Activated CD8-positive, alpha-beta T cell treated with anti-CD3 and anti-CD28 coated beads, Interleukin-2, amount 10 ng/mL, durations not matched to agents 7 days and 5 days (primary cell): ENCODE results near the gene SIGLEC9. TPM values are rescaled to one million over a fixed set of nuclear protein-coding genes. Genes with fewer than 3 reads are reported as not detected.
"Not testable (repeated sequence)": the region's sequence is repeated elsewhere in the genome, so short reads cannot be mapped to it uniquely, and the experiment has no call there.

Experiments used
- ATAC-seq: fragments of 150-1000 bp; cut with Tn5 transposase; one replicate; pipeline ENCODE4 v1.10.0; 2021; ENCODE audit warnings: moderate library complexity
- CTCF ChIA-PET: fragments of 350-600 bp; sonication (Branson Sonifier 250); formaldehyde crosslinking; loops from one replicate; lab custom pipeline; 2021; ENCODE audit warnings: antibody characterized with exemption; lab: Charles Lee
- POLR2A ChIA-PET: fragments of 350-600 bp; sonication (Branson Sonifier 250); formaldehyde crosslinking; loops from one replicate; lab custom pipeline; 2021; ENCODE audit warnings: antibody characterized with exemption; lab: Charles Lee
- DNase-seq: peaks from one replicate; pipeline ENCODE4 v3.0.0-alpha.2; 2020
- H3K27ac Mint-ChIP-seq: one replicate; pipeline ENCODE4 v1.8.0; 2021; ENCODE audit warnings: mild to moderate bottlenecking, mixed read lengths
- H3K27me3 Mint-ChIP-seq: one replicate; pipeline ENCODE4 v1.8.0; 2021; ENCODE audit warnings: low read depth, mixed read lengths
- H3K36me3 Mint-ChIP-seq: one replicate; pipeline ENCODE4 v1.8.0; 2021; ENCODE audit warnings: low read depth, mixed read lengths
- H3K4me1 Mint-ChIP-seq: one replicate; pipeline ENCODE4 v1.8.0; 2021; ENCODE audit warnings: low read depth, mixed read lengths
- H3K4me3 Mint-ChIP-seq: one replicate; pipeline ENCODE4 v1.8.0; 2021; ENCODE audit warnings: mild to moderate bottlenecking, mixed read lengths
- H3K9me3 Mint-ChIP-seq: one replicate; pipeline ENCODE4 v1.8.0; 2022; ENCODE audit warnings: mixed read lengths; ENCODE audit not compliant: insufficient read depth
- total RNA-seq, 2 experiments: library from RNA; stranded (reverse); gene quantifications; one replicate each; pipeline ENCODE4 v1.2.3, GENCODE V29; 2021

The SIGLEC9 gene
- total RNA-seq, 2 experiments from 2014 or later: 0.58 to 0.60 TPM

DNA sequence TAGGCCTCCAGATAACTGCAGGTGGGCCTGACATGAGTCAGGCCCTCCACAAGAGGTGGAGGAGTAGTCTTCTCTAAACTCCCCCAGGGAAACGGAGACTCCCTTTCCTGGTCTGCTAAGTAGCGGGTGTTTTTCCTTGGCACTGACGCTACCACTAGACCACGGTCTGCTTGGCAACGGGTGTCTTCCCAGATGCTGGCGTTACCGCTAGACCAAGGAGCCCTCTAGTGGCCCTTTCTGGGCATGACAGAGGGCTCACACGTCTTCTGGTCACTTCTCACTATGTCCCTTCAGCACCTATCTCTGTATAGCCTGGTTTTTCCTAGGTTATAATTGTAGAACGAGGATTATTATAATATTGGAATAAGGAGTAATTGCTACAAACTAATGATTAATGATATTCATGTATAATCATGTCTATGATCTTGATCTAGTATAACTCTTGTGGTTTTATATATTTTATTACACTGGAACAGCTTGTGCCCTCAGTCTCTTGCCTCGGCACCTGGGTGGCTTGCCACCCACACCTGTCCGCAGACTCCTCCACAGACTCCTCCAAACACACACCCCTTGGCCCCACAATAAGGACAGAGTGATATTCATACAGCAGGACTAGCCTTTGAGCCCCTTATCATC is 44.7 kb downstream of the SIGLEC9 start:
- H3K4me3 Mint-ChIP-seq, POLR2A ChIA-PET: not testable (repeated sequence)

DNA sequence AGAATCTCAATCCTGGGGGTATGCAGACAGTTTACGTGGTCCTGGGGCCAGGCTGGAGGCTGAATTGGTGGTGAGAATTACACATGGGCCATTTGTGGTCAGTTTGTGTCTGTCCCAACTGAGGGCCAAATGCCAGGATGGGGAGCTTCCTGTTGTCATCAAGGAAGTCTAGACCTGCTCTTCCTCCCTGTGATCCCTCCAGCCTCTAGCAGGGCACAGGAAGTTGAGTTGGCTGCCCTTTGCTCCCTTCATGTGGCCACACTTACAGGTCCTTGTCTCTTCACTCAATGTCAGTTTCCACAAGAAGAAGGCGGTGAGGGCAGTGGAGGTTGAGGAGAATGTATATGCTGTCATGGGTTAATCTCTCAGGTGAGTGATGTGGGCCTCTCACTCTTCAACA is 47.5 kb downstream of the SIGLEC9 start:
- CTCF ChIA-PET: no interaction called here
- ATAC-seq: no peak
- Mint-ChIP-seq H3K27ac (no peak overlapping the region), H3K4me3 (no peak overlapping the region), H3K4me1 (peaks cover 32% of the 10 kb centered on the region), H3K9me3 (no peaks in the 10 kb centered on the region), H3K36me3 (peaks cover 2% of the 10 kb centered on the region), H3K27me3 (peaks cover 18% of the 10 kb centered on the region)
- DNase-seq: no peak
- POLR2A ChIA-PET: no interaction called here

More for the DNA sequence above, 44.7 kb downstream of the SIGLEC9 start:
- H3K36me3 Mint-ChIP-seq, ATAC-seq, H3K9me3 Mint-ChIP-seq, H3K27ac Mint-ChIP-seq: not testable (repeated sequence)
- CTCF ChIA-PET: interaction anchor here (1.7 to 1.9 kb wide), 3 partner anchors 11 to 90 kb away, joined by 9 to 16 read pairs (median 10); no protein-coding TSS in a partner anchor
- peaks cover 46% of the 10 kb centered on the region for H3K4me1 Mint-ChIP-seq
- peaks cover 19% of the 10 kb centered on the region for H3K27me3 Mint-ChIP-seq
- peak; percentile 71 for DNase-seq

DNA sequence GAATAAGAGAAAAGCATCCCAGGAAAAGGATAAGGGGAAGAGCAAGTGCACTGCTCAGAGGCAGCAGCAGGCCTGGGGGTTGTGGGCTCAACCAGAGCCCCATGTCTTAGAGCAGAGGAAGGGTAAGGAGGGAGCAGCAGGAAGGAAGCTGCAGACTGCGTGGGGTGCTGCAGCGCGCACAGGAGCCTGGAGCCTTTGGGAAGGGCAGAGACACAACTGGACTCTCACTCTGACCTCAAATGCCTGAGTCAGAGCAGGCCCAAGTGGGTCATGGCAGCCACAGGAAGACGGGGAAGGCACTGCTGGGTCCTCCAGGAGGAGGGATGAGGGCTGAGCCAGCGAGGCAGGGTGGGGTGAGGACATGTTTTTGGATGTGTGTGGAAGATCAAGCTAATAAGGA is 49.0 kb downstream of the SIGLEC9 start:
- Mint-ChIP-seq H3K27ac (no peak overlapping the region), H3K36me3 (peaks cover 2% of the 10 kb centered on the region), H3K4me3 (no peak overlapping the region), H3K9me3 (no peaks in the 10 kb centered on the region), H3K4me1 (peaks cover 17% of the 10 kb centered on the region), H3K27me3 (peaks cover 30% of the 10 kb centered on the region)
- ChIA-PET CTCF (interaction anchor here (1.8 kb wide), 1 partner anchor 15 kb away, joined by 5 read pairs; no protein-coding TSS in a partner anchor), POLR2A (no interaction called here)
- DNase-seq (no peak), ATAC-seq (no peak)

DNA sequence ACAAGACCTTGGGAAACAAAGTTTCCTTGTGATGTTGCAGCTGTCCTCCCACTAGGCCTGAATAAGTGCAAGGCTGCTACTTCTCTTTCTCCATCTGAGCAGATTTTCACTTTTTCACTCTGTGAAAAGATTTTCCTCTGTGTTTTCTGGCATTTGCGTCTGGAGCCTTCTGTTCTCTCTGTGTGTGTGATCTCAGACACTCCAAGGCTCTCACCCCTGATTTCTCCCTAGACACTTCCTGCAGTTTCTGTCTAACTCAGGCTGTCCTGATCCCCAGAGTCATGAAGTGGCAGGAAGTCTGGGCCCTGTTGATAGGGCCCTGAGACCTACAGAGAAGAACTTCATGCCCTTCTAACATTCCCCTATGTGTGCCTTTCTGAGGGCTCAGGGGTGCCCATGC is 54.5 kb downstream of the SIGLEC9 start:
- Mint-ChIP-seq H3K36me3 (no peaks in the 10 kb centered on the region), H3K27me3 (peaks cover 23% of the 10 kb centered on the region), H3K4me1 (peaks cover 11% of the 10 kb centered on the region), H3K4me3 (no peak overlapping the region), H3K9me3 (no peaks in the 10 kb centered on the region), H3K27ac (peak overlapping the region; percentile 37)
- ChIA-PET CTCF (interaction anchor here (1.1 kb wide), 1 partner anchor 11 kb away, joined by 4 read pairs; no protein-coding TSS in a partner anchor), POLR2A (no interaction called here)
- DNase-seq (no peak), ATAC-seq (no peak)

Other genes starting within 250 kb of the SIGLEC9 start
- gene KLK4, start 213.5 kb upstream of the SIGLEC9 start, total RNA-seq: not detected
- gene KLK5, start 171.9 kb upstream of the SIGLEC9 start, total RNA-seq: not detected
- not detected for gene KLK6, start 155.3 kb upstream of the SIGLEC9 start, total RNA-seq
- gene KLK7, start 141.0 kb upstream of the SIGLEC9 start, total RNA-seq: not detected
- gene KLK8, start 123.3 kb upstream of the SIGLEC9 start, total RNA-seq: not detected
- not detected for gene KLK10, start 105.2 kb upstream of the SIGLEC9 start, total RNA-seq
- gene KLK11, start 98.3 kb upstream of the SIGLEC9 start, total RNA-seq: not detected
- gene KLK12, start 89.9 kb upstream of the SIGLEC9 start, total RNA-seq: not detected
- not detected for gene KLK13, start 59.8 kb upstream of the SIGLEC9 start, total RNA-seq
- under 1 TPM in 1 of 2 experiments, not detected in 1; 0.57 TPM for gene KLK14, start 42.0 kb upstream of the SIGLEC9 start, total RNA-seq
- 1 to 10 TPM; 8.7 to 10.0 TPM for gene CTU1, start 16.5 kb upstream of the SIGLEC9 start, total RNA-seq
- gene SIGLEC7, start 17.4 kb downstream of the SIGLEC9 start, total RNA-seq: not detected
- gene CD33, start 100.2 kb downstream of the SIGLEC9 start, total RNA-seq: 1 to 10 TPM; 2.3 to 4.0 TPM
- gene SIGLECL1, start 126.2 kb downstream of the SIGLEC9 start, total RNA-seq: not detected
- not detected for gene IGLON5, start 186.7 kb downstream of the SIGLEC9 start, total RNA-seq
- gene VSIG10L, start 217.2 kb downstream of the SIGLEC9 start, total RNA-seq: 1 to 10 TPM; 1.8 to 2.0 TPM
- 100 to 1,000 TPM; 137 to 141 TPM for gene ETFB, start 241.5 kb downstream of the SIGLEC9 start, total RNA-seq
- gene CLDND2, start 244.1 kb downstream of the SIGLEC9 start, total RNA-seq: 1 to 10 TPM; 8.5 to 10.0 TPM
- 100 to 1,000 TPM; 401 to 410 TPM for gene NKG7, start 247.7 kb downstream of the SIGLEC9 start, total RNA-seq